HEK293T (cell line): Measurements from ENCODE around the gene MIP.

ENCODE experiments used
- ELF4 ChIP-seq: fragments of 450-650 bp; IDR thresholded peaks from 2 replicates; pipeline ENCODE4 v1.6.1; 2017; ENCODE audit warnings: antibody characterized with exemption
- ZNF384 ChIP-seq: fragments of 450-650 bp; IDR thresholded peaks from 2 replicates; pipeline ENCODE4 v1.6.1; 2016

- TF ChIP-seq ELF4 (no peak), ZNF384 (no peak)
Measured at GRCh38 chr12:56484566-56484965, 30.1 kb upstream of the MIP start.
